Thyroid gland (tissue), 4 donors: Measurements from ENCODE around the gene UCK2.

Source experiments
- POLR2A ChIP-seq, 2 donors: fragments of 450-650 bp; IDR thresholded peaks; one replicate each; pipeline ENCODE4 v1.6.1; 2017; ENCODE audit warnings: antibody characterized with exemption in 2 of 2, mild to moderate bottlenecking in 2 of 2, moderate library complexity in 1 of 2
- TF ChIP-seq, protein P1 (sequence below), 6 experiments: fragments of 200-600 bp in 3 of 6; fragments of 450-650 bp in 3 of 6; sonication (generic) in 3 of 6; IDR thresholded peaks; one replicate each; pipeline ENCODE4 v1.5.1; 2016 to 2019; ENCODE audit warnings: antibody characterized with exemption in 6 of 6, mild to moderate bottlenecking in 2 of 6, inconsistent platforms in 1 of 6, moderate library complexity in 1 of 6

DNA sequence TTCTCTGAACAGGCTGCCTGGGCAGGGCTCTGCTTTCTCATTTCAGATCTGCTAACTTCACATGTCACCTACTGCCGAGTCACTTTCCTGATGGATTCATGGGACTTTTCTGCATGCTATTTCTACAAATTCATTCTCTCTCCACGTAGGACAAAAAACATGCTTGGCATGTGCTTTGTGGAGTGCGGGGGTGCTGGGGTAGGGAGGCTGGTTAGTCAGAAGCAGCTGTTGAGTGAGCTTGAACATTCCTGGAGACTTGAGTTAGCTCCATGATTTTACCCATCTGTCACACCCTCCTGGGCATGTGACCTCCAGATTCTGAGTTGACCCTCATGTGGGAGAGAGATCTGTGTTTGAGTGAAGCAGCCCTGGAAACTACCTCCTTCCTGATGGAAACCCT is 71.4 kb downstream of the UCK2 start:
- TF ChIP-seq, protein P1, sequence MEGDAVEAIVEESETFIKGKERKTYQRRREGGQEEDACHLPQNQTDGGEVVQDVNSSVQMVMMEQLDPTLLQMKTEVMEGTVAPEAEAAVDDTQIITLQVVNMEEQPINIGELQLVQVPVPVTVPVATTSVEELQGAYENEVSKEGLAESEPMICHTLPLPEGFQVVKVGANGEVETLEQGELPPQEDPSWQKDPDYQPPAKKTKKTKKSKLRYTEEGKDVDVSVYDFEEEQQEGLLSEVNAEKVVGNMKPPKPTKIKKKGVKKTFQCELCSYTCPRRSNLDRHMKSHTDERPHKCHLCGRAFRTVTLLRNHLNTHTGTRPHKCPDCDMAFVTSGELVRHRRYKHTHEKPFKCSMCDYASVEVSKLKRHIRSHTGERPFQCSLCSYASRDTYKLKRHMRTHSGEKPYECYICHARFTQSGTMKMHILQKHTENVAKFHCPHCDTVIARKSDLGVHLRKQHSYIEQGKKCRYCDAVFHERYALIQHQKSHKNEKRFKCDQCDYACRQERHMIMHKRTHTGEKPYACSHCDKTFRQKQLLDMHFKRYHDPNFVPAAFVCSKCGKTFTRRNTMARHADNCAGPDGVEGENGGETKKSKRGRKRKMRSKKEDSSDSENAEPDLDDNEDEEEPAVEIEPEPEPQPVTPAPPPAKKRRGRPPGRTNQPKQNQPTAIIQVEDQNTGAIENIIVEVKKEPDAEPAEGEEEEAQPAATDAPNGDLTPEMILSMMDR (IDR thresholded peaks at IDR 0.05): no peak
- TF ChIP-seq POLR2A (IDR thresholded peaks at IDR 0.05): no peak
